A673 (cell line): ENCODE results near the gene TACC2. TPM values are rescaled to one million over a fixed set of nuclear protein-coding genes. Genes with fewer than 3 reads are reported as not detected.

ENCODE experiments used
- BruUV-seq: library from RNA; stranded (reverse); fragments of 400-500 nt; replicated peaks from 2 replicates; lab custom pipeline; 2021; lab: Mats Ljungman, UMichigan
- CTCF ChIA-PET: fragments of 300-600 bp; sonication (Branson Sonifier 250); formaldehyde crosslinking; loops from one replicate; lab custom pipeline; 2022; ENCODE audit warnings: antibody characterized with exemption; lab: Charles Lee
- POLR2A ChIA-PET: fragments of 300-600 bp; sonication (Branson Sonifier 250); formaldehyde crosslinking; loops from one replicate; lab custom pipeline; 2022; ENCODE audit warnings: antibody characterized with exemption; ENCODE audit not compliant: low non-redundant PET; lab: Charles Lee
- DNase-seq: peaks from one replicate; pipeline ENCODE4 v3.0.0-alpha.2; 2015; ENCODE audit warnings: low spot score
- H3K27ac ChIP-seq: fragments of 200-600 bp; sonication (generic); 2 replicates; pipeline ENCODE4 v1.5.1; 2016; ENCODE audit warnings: mixed run types, low read depth, mild to moderate bottlenecking, mixed read lengths, antibody characterized with exemption, low read length; ENCODE audit not compliant: poor library complexity, severe bottlenecking
- H3K27me3 ChIP-seq: fragments of 200-600 bp; sonication (generic); replicated peaks from 2 replicates; pipeline ENCODE4 v1.6.1; 2017; ENCODE audit warnings: mixed run types, low read depth, mild to moderate bottlenecking, mixed read lengths, antibody characterized with exemption, low read length; ENCODE audit not compliant: insufficient read depth, poor library complexity
- H3K36me3 ChIP-seq: fragments of 200-600 bp; sonication (generic); 2 replicates; pipeline ENCODE4 v1.6.1; 2016; ENCODE audit warnings: mixed run types, mild to moderate bottlenecking, mixed read lengths, antibody characterized with exemption, low read length; ENCODE audit not compliant: insufficient read depth, poor library complexity, severe bottlenecking
- H3K4me1 ChIP-seq: fragments of 200-600 bp; sonication (generic); 2 replicates; pipeline ENCODE4 v1.6.1; 2017; ENCODE audit warnings: mixed run types, mild to moderate bottlenecking, mixed read lengths, antibody characterized with exemption, low read length; ENCODE audit not compliant: insufficient read depth, poor library complexity, severe bottlenecking
- H3K4me3 ChIP-seq: fragments of 200-600 bp; sonication (generic); 2 replicates; pipeline ENCODE4 v1.5.1; 2016; ENCODE audit warnings: low read depth, mixed run types, mild to moderate bottlenecking, mixed read lengths, low read length; ENCODE audit not compliant: poor library complexity, severe bottlenecking
- H3K9me3 ChIP-seq: fragments of 200-600 bp; sonication (generic); 2 replicates; pipeline ENCODE4 v1.6.1; 2016; ENCODE audit warnings: mixed run types, low read depth, mild to moderate bottlenecking, mixed read lengths, antibody characterized with exemption, low read length; ENCODE audit not compliant: poor library complexity, severe bottlenecking
- CTCF ChIP-seq: fragments of 300-800, 200-600 bp; sonication (generic); conservative IDR thresholded peaks from 2 replicates; pipeline ENCODE4 v1.5.1; 2017; ENCODE audit warnings: low read depth, mild to moderate bottlenecking, antibody characterized with exemption, low read length, moderate library complexity, mixed read lengths
- EZH2 ChIP-seq: fragments of 200-600 bp; sonication (generic); IDR thresholded peaks from 2 replicates; pipeline ENCODE4 v1.6.1; 2017; ENCODE audit warnings: borderline replicate concordance, low read depth, mild to moderate bottlenecking, mixed read lengths, antibody characterized with exemption, low read length; ENCODE audit not compliant: poor library complexity, severe bottlenecking
- intact Hi-C: fragments of 100-400 bp; cut with micrococcal nuclease; formaldehyde crosslinking; loops from one replicate; pipeline ENCODE4 v1.10.0; 2022; ENCODE audit not compliant: unreplicated experiment
- total RNA-seq: library from RNA; stranded (reverse); gene quantifications from 2 replicates; pipeline ENCODE4 v1.2.3, GENCODE V29; 2021

Gene TACC2
- total RNA-seq, 1 experiment from 2014 or later, result 0.62 TPM

GRCh38 chr10:122241836-122242235 lies 252.9 kb downstream of the TACC2 start:
- Histone ChIP-seq H3K9me3 (no peaks in the 10 kb centered on the region), H3K4me1 (no peaks in the 10 kb centered on the region), H3K27me3 (peaks cover 18% of the 10 kb centered on the region), H3K4me3 (no peak overlapping the region), H3K27ac (no peak overlapping the region), H3K36me3 (no peaks in the 10 kb centered on the region)
- intact Hi-C loops, result no loop called here
- TF ChIP-seq EZH2, result no peak
- no peak for TF ChIP-seq CTCF
- BruUV-seq, result no TSS peak
- ChIA-PET CTCF (no interaction called here), POLR2A (no interaction called here)
- no peak for DNase-seq

- no peak for DNase-seq
- TF ChIP-seq EZH2 (no peak), CTCF (no peak)
- Histone ChIP-seq H3K4me1 (no peaks in the 10 kb centered on the region), H3K27ac (no peak overlapping the region), H3K27me3 (peaks cover 18% of the 10 kb centered on the region), H3K4me3 (no peak overlapping the region), H3K9me3 (no peaks in the 10 kb centered on the region), H3K36me3 (no peaks in the 10 kb centered on the region)
- ChIA-PET POLR2A (no interaction called here), CTCF (no interaction called here)
- intact Hi-C loops, result no loop called here
- BruUV-seq, result no TSS peak
Measured at GRCh38 chr10:122243550-122243949, 254.6 kb downstream of the TACC2 start.

GRCh38 chr10:122244001-122244975 lies 255.3 kb downstream of the TACC2 start:
- Histone ChIP-seq H3K36me3 (no peaks in the 10 kb centered on the region), H3K4me3 (no peak overlapping the region), H3K27me3 (peaks cover 18% of the 10 kb centered on the region), H3K9me3 (no peaks in the 10 kb centered on the region), H3K4me1 (no peaks in the 10 kb centered on the region), H3K27ac (no peak overlapping the region)
- no peak for TF ChIP-seq CTCF
- no peak for TF ChIP-seq EZH2
- no TSS peak for BruUV-seq
- CTCF ChIA-PET, result no interaction called here
- POLR2A ChIA-PET, result no interaction called here
- DNase-seq, result no peak
- intact Hi-C loops, result no loop called here
